H1 (cell line): ENCODE results near the gene SEMA3A. TPM values are rescaled to one million over a fixed set of nuclear protein-coding genes. Genes with fewer than 3 reads are reported as not detected.

ENCODE experiments used
- CTCF ChIA-PET: fragments of 300-600 bp; sonication (Branson Sonifier 250); formaldehyde crosslinking; loops from one replicate; lab custom pipeline; 2021; ENCODE audit not compliant: partially characterized antibody; lab: Charles Lee
- POLR2A ChIA-PET: fragments of 300-600 bp; sonication (Branson Sonifier 250); formaldehyde crosslinking; loops from one replicate; lab custom pipeline; 2021; ENCODE audit warnings: inconsistent platforms; ENCODE audit not compliant: partially characterized antibody; lab: Charles Lee
- DNase-seq, 2 experiments: peaks; one replicate each; pipeline versions ENCODE4 v3.0.0 to v3.0.0-alpha.2; 2010 to 2022; ENCODE audit warnings: low spot score in 2 of 2, low read depth in 1 of 2, mixed read lengths in 1 of 2
- FAIRE-seq: peaks from 2 replicates; lab custom pipeline; 2011; peaks lifted over from hg19 to GRCh38; lab: Jason Lieb, UNC
- H2AFZ ChIP-seq: 2 replicates; pipeline ENCODE4 v1.8.1; 2012; ENCODE audit warnings: low read length, inconsistent platforms
- H2AK5ac ChIP-seq: 2 replicates; pipeline ENCODE4 v1.6.1; 2013; ENCODE audit warnings: low read depth, low read length
- H2BK120ac ChIP-seq: replicated peaks from 2 replicates; pipeline ENCODE3; 2013; ENCODE audit warnings: low read depth, low read length, inconsistent platforms
- H2BK12ac ChIP-seq: 2 replicates; pipeline ENCODE4 v1.6.1; 2013; ENCODE audit warnings: low read depth, low read length
- H2BK15ac ChIP-seq: 2 replicates; pipeline ENCODE4 v1.6.1; 2013; ENCODE audit warnings: low read length
- H2BK20ac ChIP-seq: 2 replicates; pipeline ENCODE4 v1.6.1; 2013; ENCODE audit warnings: low read length
- H2BK5ac ChIP-seq: 2 replicates; pipeline ENCODE4 v1.6.1; 2013; ENCODE audit warnings: low read depth, low read length
- H3K14ac ChIP-seq: 2 replicates; pipeline ENCODE4 v1.6.1; 2013; ENCODE audit warnings: inconsistent platforms; ENCODE audit not compliant: insufficient read length
- H3K18ac ChIP-seq: 2 replicates; pipeline ENCODE4 v1.6.1; 2013; ENCODE audit warnings: low read length; ENCODE audit errors: extremely low read depth
- H3K23ac ChIP-seq: 2 replicates; pipeline ENCODE4 v1.6.1; 2013; ENCODE audit warnings: inconsistent platforms; ENCODE audit not compliant: insufficient read length
- H3K23me2 ChIP-seq: 2 replicates; pipeline ENCODE4 v1.6.1; 2013; ENCODE audit warnings: low read depth, low read length
- H3K27ac ChIP-seq: 2 replicates; pipeline ENCODE4 v1.6.1; 2011; ENCODE audit warnings: low read depth, low read length, inconsistent platforms
- H3K27me3 ChIP-seq, 4 experiments: replicated peaks in 1 of 4; 1 replicate in 1 of 4; 2 replicates in 3 of 4; pipeline versions ENCODE4 v1.6.1 to v1.8.1; 2011 to 2013; ENCODE audit warnings: low read length in 3 of 4, mild to moderate bottlenecking in 3 of 4, inconsistent platforms in 2 of 4, mixed read lengths in 2 of 4, moderate library complexity in 1 of 4; ENCODE audit not compliant: control insufficient read depth in 3 of 4, insufficient read depth in 3 of 4; ENCODE audit errors: extremely low read depth in 1 of 4
- H3K36me3 ChIP-seq, 4 experiments: 2 replicates each; pipeline versions ENCODE4 v1.6.1 to v1.8.1; 2011 to 2013; ENCODE audit warnings: mild to moderate bottlenecking in 4 of 4, low read length in 3 of 4, moderate library complexity in 2 of 4, control low read depth in 1 of 4, inconsistent platforms in 1 of 4; ENCODE audit not compliant: insufficient read depth in 4 of 4, control insufficient read depth in 2 of 4
- H3K4ac ChIP-seq: replicated peaks from 2 replicates; pipeline ENCODE3; 2013; ENCODE audit warnings: low read length, low read depth, mixed read lengths, inconsistent platforms; ENCODE audit not compliant: insufficient read length
- H3K4me1 ChIP-seq, 4 experiments: replicated peaks in 1 of 4; 1 replicate in 1 of 4; 2 replicates in 3 of 4; pipeline versions ENCODE4 v1.6.1 to v1.8.1; 2011 to 2013; ENCODE audit warnings: low read length in 3 of 4, inconsistent platforms in 2 of 4, mixed read lengths in 1 of 4; ENCODE audit not compliant: insufficient read depth in 4 of 4, control insufficient read depth in 3 of 4
- H3K4me2 ChIP-seq, 2 experiments: 2 replicates each; pipeline versions ENCODE4 v1.6.1 to v1.8.1; 2011 to 2013; ENCODE audit warnings: low read depth in 2 of 2, low read length in 2 of 2, control low read depth in 1 of 2, inconsistent platforms in 1 of 2, mild to moderate bottlenecking in 1 of 2; ENCODE audit not compliant: insufficient read depth in 1 of 2
- H3K4me3 ChIP-seq, 4 experiments: fragments of 200-600, 300-600 bp in 1 of 4; sonication (generic), shearing (Covaris generic), sonication (Bioruptor Twin) in 1 of 4; 2 replicates each; pipeline versions ENCODE4 v1.5.1 to v1.8.1; 2011 to 2016; ENCODE audit warnings: low read length in 4 of 4, low read depth in 3 of 4, control low read depth in 2 of 4, inconsistent platforms in 2 of 4, mild to moderate bottlenecking in 2 of 4, mixed read lengths in 1 of 4, moderate library complexity in 1 of 4; ENCODE audit not compliant: insufficient read depth in 2 of 4; ENCODE audit errors: extremely low read depth in 1 of 4
- H3K56ac ChIP-seq: replicated peaks from 2 replicates; pipeline ENCODE3; 2013; ENCODE audit warnings: low read depth, mild to moderate bottlenecking, mixed read lengths, low read length, inconsistent platforms; ENCODE audit not compliant: insufficient read length
- H3K79me1 ChIP-seq: 2 replicates; pipeline ENCODE4 v1.6.1; 2013; ENCODE audit warnings: low read depth, low read length, control low read depth
- H3K79me2 ChIP-seq, 2 experiments: 2 replicates each; pipeline versions ENCODE4 v1.6.1 to v1.8.1; 2012 to 2013; ENCODE audit warnings: low read length in 2 of 2, mild to moderate bottlenecking in 2 of 2, inconsistent platforms in 1 of 2; ENCODE audit not compliant: insufficient read depth in 2 of 2, control insufficient read depth in 1 of 2
- H3K9ac ChIP-seq, 4 experiments: replicated peaks in 1 of 4; 1 replicate in 1 of 4; 2 replicates in 3 of 4; pipeline versions ENCODE4 v1.6.1 to v1.8.1; 2011 to 2013; ENCODE audit warnings: low read depth in 3 of 4, low read length in 3 of 4, control low read depth in 2 of 4, mild to moderate bottlenecking in 2 of 4, moderate library complexity in 2 of 4, inconsistent platforms in 1 of 4; ENCODE audit errors: extremely low read depth in 1 of 4
- H3K9me3 ChIP-seq, 2 experiments: 2 replicates each; pipeline versions ENCODE4 v1.6.1 to v1.8.1; 2012 to 2013; ENCODE audit warnings: mild to moderate bottlenecking in 2 of 2, moderate library complexity in 2 of 2, control low read depth in 1 of 2, inconsistent platforms in 1 of 2, low read depth in 1 of 2, low read length in 1 of 2, mixed read lengths in 1 of 2; ENCODE audit not compliant: insufficient read depth in 2 of 2
- H4K20me1 ChIP-seq, 2 experiments: replicated peaks in 1 of 2; 2 replicates each; pipeline versions ENCODE3 to v1.8.1; 2011 to 2013; ENCODE audit warnings: inconsistent platforms in 2 of 2, low read length in 2 of 2, mild to moderate bottlenecking in 1 of 2; ENCODE audit not compliant: insufficient read depth in 2 of 2, control insufficient read depth in 1 of 2
- H4K5ac ChIP-seq: 2 replicates; pipeline ENCODE4 v1.6.1; 2013; ENCODE audit warnings: low read length, low read depth, mixed read lengths, inconsistent platforms; ENCODE audit not compliant: insufficient read length
- H4K8ac ChIP-seq: 2 replicates; pipeline ENCODE4 v1.8.0; 2013; ENCODE audit warnings: mild to moderate bottlenecking, moderate library complexity, low read length, inconsistent platforms; ENCODE audit not compliant: insufficient read depth; ENCODE audit errors: extremely low read depth
- H4K91ac ChIP-seq: replicated peaks from 2 replicates; pipeline ENCODE3; 2013; ENCODE audit warnings: low read length, mixed read lengths, inconsistent platforms; ENCODE audit not compliant: insufficient read length
- KDM1A ChIP-seq: fragments of 200-600, 300-600 bp; sonication (generic); IDR thresholded peaks from 2 replicates; pipeline ENCODE4 v1.7.1; 2016; ENCODE audit warnings: mild to moderate bottlenecking, low read length, borderline replicate concordance
- SP1 ChIP-seq: IDR thresholded peaks from 2 replicates; pipeline ENCODE4 v1.6.1; 2011; ENCODE audit warnings: low read depth, low read length
- polyA plus RNA-seq, 7 experiments: library from polyadenylated mRNA; depleted of rRNA in 3 of 7; stranded (reverse) in 5 of 7; unstranded in 2 of 7; fragments of >200 nt in 5 of 7; fragments of 200-250 nt in 2 of 7; gene quantifications; 1 replicate in 5 of 7; 2 replicates in 1 of 7; 4 replicates in 1 of 7; pipeline versions ENCODE4 v1.2.1 to v1.2.3, GENCODE V29; 2011 to 2013; ENCODE audit warnings: missing spikeins in 2 of 7, mixed read lengths in 2 of 7
- total RNA-seq: library from RNA; stranded (reverse); fragmentation: NEBNext Ultra II Directional; extraction: Animal tissue kit (Norgen Biotek cat#: 25700); gene quantifications from 2 replicates; pipeline ENCODE4 v1.2.1, GENCODE V29; 2021

SEMA3A gene
- total and polyA plus RNA-seq, 2 of the 8 experiments (the other 6 are each of a cell fraction or from before 2014, with no cell fraction given): 8.1 to 45.9 TPM

DNA sequence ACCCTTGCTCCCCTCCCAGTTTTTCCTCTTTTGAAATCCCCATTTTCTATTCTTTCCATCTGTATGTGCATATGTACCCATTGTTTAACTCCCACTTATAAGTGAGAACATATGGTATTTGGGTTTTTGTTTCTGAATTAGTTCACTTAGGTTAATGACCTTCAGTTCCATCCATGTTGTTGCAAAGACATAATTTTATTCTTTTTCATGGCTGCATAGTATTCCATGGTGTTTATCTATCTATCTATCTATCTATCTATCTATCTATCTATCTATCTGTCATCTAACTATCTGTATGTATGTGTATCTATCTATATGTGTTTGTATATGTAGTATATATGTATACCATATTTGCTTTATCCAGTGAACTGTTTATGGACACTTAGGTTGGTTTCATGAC is 281.4 kb downstream of the SEMA3A start:
- no peak overlapping the region for H3K4me3 ChIP-seq
- no peaks in the 10 kb centered on the region for H3K79me1 ChIP-seq
- H3K23ac ChIP-seq: no peak overlapping the region
- H4K91ac ChIP-seq: no peak overlapping the region
- H3K4ac ChIP-seq: no peak overlapping the region
- H2BK120ac ChIP-seq: no peak overlapping the region
- no peak overlapping the region for H3K9ac ChIP-seq
- H4K8ac ChIP-seq: no peak overlapping the region
- H4K20me1 ChIP-seq: no peaks in the 10 kb centered on the region
- H2AFZ ChIP-seq: no peak overlapping the region
- H2BK20ac ChIP-seq: no peak overlapping the region
- H3K36me3 ChIP-seq: no peaks in the 10 kb centered on the region
- H3K18ac ChIP-seq: no peak overlapping the region
- TF ChIP-seq SP1 (no peak), KDM1A (0 out of 2 replicates have a peak, but pooled peaks have one; percentile 34)
- TF ChIP-seq, all 59 proteins: peak for 1
- DNase-seq (no peak), FAIRE-seq (no peak)
- no peaks in the 10 kb centered on the region for H3K9me3 ChIP-seq
- H3K4me2 ChIP-seq: no peak overlapping the region
- no peak overlapping the region for H2AK5ac ChIP-seq
- H3K14ac ChIP-seq: no peak overlapping the region
- CTCF ChIA-PET: interaction anchor here (0.6 kb wide), 1 partner anchor 28 kb away, joined by 5 read pairs; no protein-coding TSS in a partner anchor
- H2BK15ac ChIP-seq: no peak overlapping the region
- H2BK12ac ChIP-seq: no peak overlapping the region
- no peaks in the 10 kb centered on the region for H3K79me2 ChIP-seq
- no peak overlapping the region for H3K27ac ChIP-seq
- no peak overlapping the region for H4K5ac ChIP-seq
- no peaks in the 10 kb centered on the region for H3K27me3 ChIP-seq
- POLR2A ChIA-PET: no interaction called here
- H3K4me1 ChIP-seq: no peaks in the 10 kb centered on the region
- H3K23me2 ChIP-seq: no peaks in the 10 kb centered on the region
- H2BK5ac ChIP-seq: no peak overlapping the region
- H3K56ac ChIP-seq: no peak overlapping the region
